Fibroblast of gingiva (primary cell): ENCODE data around the gene LAMA3.
"Not testable (repeated sequence)": the region's sequence is repeated elsewhere in the genome, so short reads cannot be mapped to it uniquely, and the experiment has no call there.

Source experiments
- DNase-seq: peaks from one replicate; pipeline ENCODE4 v3.0.0-alpha.2; 2011; ENCODE audit warnings: low read depth

Gene LAMA3

GRCh38 chr18:23706971-23707640 lies 17.9 kb downstream of the LAMA3 start:
- DNase-seq: no peak

GRCh38 chr18:23710068-23710527 lies 20.8 kb downstream of the LAMA3 start:
- no peak for DNase-seq

GRCh38 chr18:23710946-23711345 lies 21.7 kb downstream of the LAMA3 start:
- no peak for DNase-seq

GRCh38 chr18:23711426-23711825 lies 22.2 kb downstream of the LAMA3 start:
- DNase-seq: no peak

- DNase-seq: no peak
Measured at GRCh38 chr18:23712445-23712844, 23.2 kb downstream of the LAMA3 start.

- DNase-seq: no peak
Measured at GRCh38 chr18:23714576-23714975, 25.3 kb downstream of the LAMA3 start.

- not testable (repeated sequence) for DNase-seq
Measured at GRCh38 chr18:23716079-23716478, 26.8 kb downstream of the LAMA3 start.

GRCh38 chr18:23716516-23716915 lies 27.3 kb downstream of the LAMA3 start:
- DNase-seq: peak; percentile 68

- no peak for DNase-seq
Measured at GRCh38 chr18:23716966-23717365, 27.7 kb downstream of the LAMA3 start.

- DNase-seq: peak; percentile 73
Measured at GRCh38 chr18:23718243-23718720, 29.0 kb downstream of the LAMA3 start.

GRCh38 chr18:23718731-23719130 lies 29.5 kb downstream of the LAMA3 start:
- no peak for DNase-seq

GRCh38 chr18:23719634-23720201 lies 30.5 kb downstream of the LAMA3 start:
- peak; percentile 92 for DNase-seq

- no peak for DNase-seq
Measured at GRCh38 chr18:23721696-23722480, 32.6 kb downstream of the LAMA3 start.

GRCh38 chr18:23722646-23723045 lies 33.4 kb downstream of the LAMA3 start:
- no peak for DNase-seq

GRCh38 chr18:23723121-23723520 lies 33.9 kb downstream of the LAMA3 start:
- DNase-seq: no peak

- DNase-seq: no peak
Measured at GRCh38 chr18:23724681-23725080, 35.4 kb downstream of the LAMA3 start.

- no peak for DNase-seq
Measured at GRCh38 chr18:23725351-23725750, 36.1 kb downstream of the LAMA3 start.

- no peak for DNase-seq
Measured at GRCh38 chr18:23725827-23726661, 36.8 kb downstream of the LAMA3 start.

- no peak for DNase-seq
Measured at GRCh38 chr18:23727707-23728493, 38.6 kb downstream of the LAMA3 start.

- no peak for DNase-seq
Measured at GRCh38 chr18:23730857-23731256, 41.6 kb downstream of the LAMA3 start.

- DNase-seq: no peak
Measured at GRCh38 chr18:23731861-23732260, 42.6 kb downstream of the LAMA3 start.
